Kidney (tissue), 14 donors: ENCODE data around the gene EXOC3. TPM values are rescaled to one million over a fixed set of nuclear protein-coding genes. Genes with fewer than 3 reads are reported as not detected.

Experiments
- DNase-seq, 5 donors: peaks; one replicate each; pipeline ENCODE4 v3.0.0-alpha.2; 2013 to 2020
- FAIRE-seq: peaks from 2 replicates; lab custom pipeline; 2012; peaks lifted over from hg19 to GRCh38; lab: Jason Lieb, UNC
- H3K27ac ChIP-seq, 2 donors: one replicate each; pipeline ENCODE4 v1.7.0; 2013; ENCODE audit warnings: low read depth in 2 of 2, low read length in 2 of 2, inconsistent platforms in 1 of 2
- H3K27me3 ChIP-seq: one replicate; pipeline ENCODE4 v1.7.1; 2013; ENCODE audit warnings: low read length, inconsistent platforms; ENCODE audit not compliant: control insufficient read depth, insufficient read depth
- H3K36me3 ChIP-seq, 3 donors: one replicate each; pipeline versions ENCODE4 v1.7.0 to v1.7.1; 2013; ENCODE audit warnings: low read length in 3 of 3, control low read depth in 1 of 3, inconsistent platforms in 1 of 3; ENCODE audit not compliant: insufficient read depth in 3 of 3, control insufficient read depth in 2 of 3
- H3K4me1 ChIP-seq, 3 donors: one replicate each; pipeline versions ENCODE4 v1.7.0 to v1.7.1; 2013; ENCODE audit warnings: low read length in 3 of 3, inconsistent platforms in 1 of 3, low read depth in 1 of 3; ENCODE audit not compliant: control insufficient read depth in 2 of 3, insufficient read depth in 2 of 3
- H3K4me3 ChIP-seq, 3 donors: one replicate each; pipeline versions ENCODE4 v1.7.0 to v1.8.1; 2013; ENCODE audit warnings: low read length in 3 of 3, control low read depth in 1 of 3, inconsistent platforms in 1 of 3
- H3K9ac ChIP-seq, 3 donors: one replicate each; pipeline versions ENCODE4 v1.7.0 to v1.7.1; 2013; ENCODE audit warnings: low read length in 3 of 3, control low read depth in 1 of 3, inconsistent platforms in 1 of 3
- H3K9me3 ChIP-seq, 3 donors: one replicate each; pipeline versions ENCODE4 v1.7.0 to v1.7.1; 2013; ENCODE audit warnings: low read length in 3 of 3, control low read depth in 1 of 3, inconsistent platforms in 1 of 3; ENCODE audit not compliant: control insufficient read depth in 2 of 3, insufficient read depth in 1 of 3
- intact Hi-C: fragments of 100-400 bp; cut with DNase I; formaldehyde crosslinking; loops from one replicate; pipeline ENCODE4 v1.11.1; 2022
- polyA plus RNA-seq: library from polyadenylated mRNA; stranded (reverse); fragments of 350-450 nt; fragmentation: Illumina TruSeq; extraction: RNeasy Lipid Tissue Mini Kit (QIAGEN cat#74804); gene quantifications from one replicate; pipeline ENCODE4 v1.2.3, GENCODE V29; 2014; ENCODE audit warnings: low read depth, low replicate concordance; ENCODE audit not compliant: insufficient read depth
- total RNA-seq: library from RNA; stranded (reverse); fragmentation: NEBNext Ultra II Directional; extraction: Animal tissue kit (Norgen Biotek cat#: 25700); gene quantifications from one replicate; pipeline ENCODE4 v1.2.1, GENCODE V29; 2021
- TF ChIP-seq, protein P1 (sequence below): IDR thresholded peaks from 3 replicates; pipeline ENCODE4 v1.5.1; 2012; ENCODE audit warnings: mild to moderate bottlenecking, moderate library complexity, borderline replicate concordance; ENCODE audit not compliant: insufficient read depth; ENCODE audit errors: extremely low read depth
- donor health status: control.
- donor health status: control.
- donor health status: control.
- donor health status: control.
- donor health status: control.
- donor health status: DM: yes; HTN: yes; CAD: no.
- donor health status: Normal renal cell carcinoma (clear cell type).

EXOC3 gene
- total and polyA plus RNA-seq, 2 donors from 2014 or later = 40.5 to 71.5 TPM

- no peak overlapping the region for H3K27ac ChIP-seq
- no peaks in the 10 kb centered on the region for H3K36me3 ChIP-seq
- H3K9me3 ChIP-seq = no peaks in the 10 kb centered on the region
- FAIRE-seq (no peak), DNase-seq (peak in 1 of 5 donors; percentile 46)
- intact Hi-C loops = loop anchor here (10.0 kb wide), 1 partner anchor 465 kb away; no protein-coding TSS in a partner anchor
- H3K4me1 ChIP-seq = peaks cover 0 to 16% (median 6%) of the 10 kb centered on the region in 3 donors
- H3K27me3 ChIP-seq = no peaks in the 10 kb centered on the region
- H3K4me3 ChIP-seq = no peak overlapping the region
- TF ChIP-seq, protein P1, sequence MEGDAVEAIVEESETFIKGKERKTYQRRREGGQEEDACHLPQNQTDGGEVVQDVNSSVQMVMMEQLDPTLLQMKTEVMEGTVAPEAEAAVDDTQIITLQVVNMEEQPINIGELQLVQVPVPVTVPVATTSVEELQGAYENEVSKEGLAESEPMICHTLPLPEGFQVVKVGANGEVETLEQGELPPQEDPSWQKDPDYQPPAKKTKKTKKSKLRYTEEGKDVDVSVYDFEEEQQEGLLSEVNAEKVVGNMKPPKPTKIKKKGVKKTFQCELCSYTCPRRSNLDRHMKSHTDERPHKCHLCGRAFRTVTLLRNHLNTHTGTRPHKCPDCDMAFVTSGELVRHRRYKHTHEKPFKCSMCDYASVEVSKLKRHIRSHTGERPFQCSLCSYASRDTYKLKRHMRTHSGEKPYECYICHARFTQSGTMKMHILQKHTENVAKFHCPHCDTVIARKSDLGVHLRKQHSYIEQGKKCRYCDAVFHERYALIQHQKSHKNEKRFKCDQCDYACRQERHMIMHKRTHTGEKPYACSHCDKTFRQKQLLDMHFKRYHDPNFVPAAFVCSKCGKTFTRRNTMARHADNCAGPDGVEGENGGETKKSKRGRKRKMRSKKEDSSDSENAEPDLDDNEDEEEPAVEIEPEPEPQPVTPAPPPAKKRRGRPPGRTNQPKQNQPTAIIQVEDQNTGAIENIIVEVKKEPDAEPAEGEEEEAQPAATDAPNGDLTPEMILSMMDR = no peak
- H3K9ac ChIP-seq = no peak overlapping the region
These were observed 3.3 kb upstream of the EXOC3 start for GRCh38 chr5:439636-440035.

DNA sequence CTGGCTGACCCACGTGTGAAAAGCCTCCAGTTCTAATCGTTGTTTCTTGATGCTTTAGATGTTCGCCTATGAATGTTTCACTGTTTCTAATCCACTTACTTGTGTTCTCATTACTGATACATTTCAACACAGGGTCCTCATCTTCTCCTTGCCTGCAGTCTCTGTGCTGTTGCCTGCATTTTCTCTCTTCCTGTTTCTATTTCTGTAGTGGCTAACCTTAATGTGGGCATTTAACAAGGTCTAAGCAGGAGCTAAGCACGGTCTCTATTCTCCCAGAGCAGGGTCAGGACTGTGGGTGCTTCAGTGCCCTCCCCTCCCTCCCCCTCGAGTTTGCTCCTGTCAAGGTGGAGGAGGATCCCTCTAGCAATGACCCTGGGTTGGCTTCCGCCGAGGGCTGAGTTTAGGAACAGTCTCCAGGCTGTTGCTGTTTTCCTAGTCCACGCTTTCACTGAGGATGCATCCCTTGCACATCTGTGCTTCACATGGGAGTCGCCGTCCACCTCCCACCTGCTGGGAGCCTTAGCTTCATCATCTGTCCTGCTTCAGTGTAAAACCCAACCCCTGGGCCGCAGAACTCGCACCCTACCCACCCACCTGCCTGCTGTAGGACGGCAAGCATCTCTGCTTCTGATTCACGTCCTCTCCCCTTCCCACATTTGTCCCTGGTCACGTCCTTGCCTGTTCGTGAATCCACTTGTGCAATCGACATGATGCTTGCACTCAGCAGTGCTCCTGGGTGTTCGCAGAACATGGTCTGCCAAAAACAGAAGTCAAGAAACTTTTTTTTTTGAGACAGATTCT lies 2.4 kb upstream of the EXOC3 start:
- H3K4me1 ChIP-seq = peaks cover 0 to 16% (median 6%) of the 10 kb centered on the region in 3 donors
- H3K27ac ChIP-seq = no peak overlapping the region
- no peak overlapping the region for H3K4me3 ChIP-seq
- FAIRE-seq = no peak
- H3K36me3 ChIP-seq = no peaks in the 10 kb centered on the region
- intact Hi-C loops = loop anchor here (10.0 kb wide), 1 partner anchor 464 kb away; no protein-coding TSS in a partner anchor
- no peaks in the 10 kb centered on the region for H3K9me3 ChIP-seq
- H3K9ac ChIP-seq = no peak overlapping the region
- TF ChIP-seq, protein P1 = no peak
- H3K27me3 ChIP-seq = no peaks in the 10 kb centered on the region
- no peak for DNase-seq

DNA sequence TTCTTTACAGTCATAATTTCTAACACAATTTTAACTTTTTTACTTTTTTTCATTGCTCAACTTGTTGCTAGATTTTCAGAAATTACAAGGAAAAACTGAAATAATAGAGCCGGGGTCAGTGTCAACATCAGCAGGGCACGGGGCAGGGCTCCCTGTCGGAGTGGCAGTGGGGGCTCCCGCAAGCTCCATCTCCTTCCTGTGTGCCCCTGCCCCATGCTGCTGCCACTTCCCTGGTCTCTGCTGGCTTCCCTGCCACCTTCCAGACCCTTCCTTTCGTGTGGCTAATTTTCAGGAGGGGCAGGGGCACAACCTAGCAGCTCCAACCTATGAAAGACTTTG lies 1.0 kb upstream of the EXOC3 start:
- H3K4me3 ChIP-seq = peak overlapping the region; percentile 61 to 98 (median 96)
- TF ChIP-seq, protein P1 = no peak
- DNase-seq (no peak), FAIRE-seq (no peak)
- no peaks in the 10 kb centered on the region for H3K9me3 ChIP-seq
- H3K27ac ChIP-seq = no peak overlapping the region
- peaks cover 0 to 16% (median 6%) of the 10 kb centered on the region in 3 donors for H3K4me1 ChIP-seq
- intact Hi-C loops = loop anchor here (10.0 kb wide), 1 partner anchor 463 kb away; no protein-coding TSS in a partner anchor
- peak overlapping the region in 1 of 3 donors; percentile 95 for H3K9ac ChIP-seq
- no peaks in the 10 kb centered on the region for H3K27me3 ChIP-seq
- H3K36me3 ChIP-seq = peaks cover 0 to 4% (median 3%) of the 10 kb centered on the region in 3 donors
